ENCODE results near the gene ST7.

- TF ChIP-seq POLR2A (IDR thresholded peaks at IDR 0.05) (no peak), CTCF (IDR thresholded peaks at IDR 0.05) (no peak), EP300 (IDR thresholded peaks at IDR 0.05) (no peak)
These were observed 79.5 kb downstream of the ST7 start for GRCh38 chr7:117032810-117033209.

Data from sigmoid colon (tissue), 4 donors.